Superior temporal gyrus (tissue), 1 donor: ENCODE data around the gene TCF7.

Experiments
- DNase-seq: peaks from one replicate; pipeline ENCODE4 v3.0.0-alpha.2; 2016; ENCODE audit errors: extremely low spot score

The TCF7 gene

DNA sequence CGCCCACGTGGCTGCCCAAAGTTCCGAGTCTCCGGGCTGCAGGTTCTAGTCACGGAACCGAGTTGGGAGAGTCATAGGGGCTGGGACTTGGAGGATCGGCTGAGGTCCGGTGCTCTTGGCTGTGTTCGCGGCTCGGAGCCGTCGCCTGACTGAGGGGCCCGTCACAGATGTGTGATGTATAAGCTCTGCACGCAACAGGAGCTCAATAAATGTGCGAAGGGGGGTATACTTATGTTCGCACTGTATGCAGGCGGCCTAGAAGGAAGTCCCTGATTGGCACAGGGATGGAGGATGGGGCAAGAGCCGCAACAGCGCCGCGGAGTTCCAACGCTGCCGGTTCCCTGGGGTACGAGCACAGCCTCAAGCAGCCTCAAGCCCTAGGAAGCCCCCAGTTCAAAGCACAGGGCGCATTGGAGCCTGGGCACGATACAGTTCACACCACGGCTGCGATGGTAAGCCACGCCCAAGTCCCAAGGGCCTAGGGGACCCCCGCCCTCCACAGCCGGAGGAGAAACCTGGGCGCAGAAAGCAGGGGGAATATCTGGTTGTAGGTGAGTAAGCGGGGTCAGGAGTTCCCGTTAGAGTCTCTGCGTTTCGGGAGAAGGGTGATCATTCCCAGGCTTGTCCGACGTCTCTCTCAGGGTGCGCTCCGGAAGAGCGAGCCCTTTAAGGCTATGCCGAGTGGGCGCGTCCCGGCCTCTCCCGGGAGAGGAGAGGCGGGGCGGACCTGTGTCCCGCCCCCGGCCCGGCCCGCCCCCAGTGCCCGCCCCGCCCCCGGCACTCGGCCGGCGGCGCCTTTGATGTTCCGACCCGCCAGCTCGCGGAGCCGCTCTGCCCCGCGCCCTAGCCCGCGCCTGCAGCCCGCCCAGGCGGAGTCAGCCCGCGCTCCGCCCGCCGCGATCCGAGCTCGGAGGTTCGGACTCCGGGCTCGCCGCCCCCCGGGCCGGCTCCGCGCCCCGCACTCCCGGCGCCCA, at the start of gene TCF7:
TSS of gene TCF7 (plus strand) at position 780 of the 974 bp plus-strand sequence. CDS start 226 bp downstream, outside the sequence.
- DNase-seq: peak; percentile 55

GRCh38 chr5:134069553-134069952, 44.9 kb upstream of the TCF7 start:
- DNase-seq: no peak

- DNase-seq: no peak
Observed at GRCh38 chr5:134070725-134071613, 43.5 kb upstream of the TCF7 start.

DNA sequence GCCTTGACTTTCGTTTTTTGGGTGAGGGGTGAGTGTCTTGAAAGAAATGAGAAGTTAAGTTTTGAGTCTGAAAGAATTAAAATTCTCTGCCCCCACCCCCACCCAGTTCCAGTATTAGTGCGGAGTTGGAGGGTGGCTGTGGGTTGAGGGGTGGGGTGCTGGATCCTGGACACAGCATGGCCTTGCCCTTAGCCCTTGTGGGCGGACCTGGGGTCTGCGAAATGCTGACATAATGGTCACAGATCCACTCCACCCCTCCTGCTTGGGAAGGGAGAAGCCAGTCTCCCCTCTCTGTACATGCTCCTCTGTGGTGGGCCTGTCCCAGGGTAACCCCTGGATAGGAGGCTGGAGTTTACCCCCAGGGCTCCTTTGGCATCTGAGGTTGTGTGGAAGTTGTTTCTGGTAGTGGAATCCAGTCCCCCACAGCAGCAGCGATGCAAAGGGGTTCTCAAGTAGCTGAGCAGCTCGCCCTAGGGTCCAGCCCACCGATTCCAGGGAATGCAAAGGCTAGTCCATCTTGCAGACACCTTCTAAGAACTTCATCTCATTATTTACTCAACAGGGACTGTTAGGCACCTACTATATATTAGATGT, 42.8 kb upstream of the TCF7 start:
- no peak for DNase-seq

- no peak for DNase-seq
Observed at GRCh38 chr5:134072471-134073210, 41.8 kb upstream of the TCF7 start.

DNA sequence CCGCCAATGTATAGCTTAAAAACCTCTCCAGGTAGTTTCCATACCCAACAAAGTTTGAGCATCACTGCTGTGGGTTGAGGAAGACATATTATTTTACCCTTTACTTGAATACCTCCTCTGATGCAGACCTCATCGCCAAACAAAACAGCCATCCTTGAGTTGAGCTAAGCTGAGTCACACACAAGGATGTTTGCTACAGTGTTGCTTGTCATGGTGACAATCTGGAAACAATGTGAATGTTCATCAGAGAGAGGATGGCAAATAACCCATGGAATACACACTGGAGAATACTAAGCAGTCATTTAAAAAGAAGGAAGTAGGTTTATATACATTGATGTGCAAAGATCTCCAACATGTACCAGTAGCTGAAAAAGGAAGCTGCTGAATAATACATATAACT, 41.1 kb upstream of the TCF7 start:
- no peak for DNase-seq

DNA sequence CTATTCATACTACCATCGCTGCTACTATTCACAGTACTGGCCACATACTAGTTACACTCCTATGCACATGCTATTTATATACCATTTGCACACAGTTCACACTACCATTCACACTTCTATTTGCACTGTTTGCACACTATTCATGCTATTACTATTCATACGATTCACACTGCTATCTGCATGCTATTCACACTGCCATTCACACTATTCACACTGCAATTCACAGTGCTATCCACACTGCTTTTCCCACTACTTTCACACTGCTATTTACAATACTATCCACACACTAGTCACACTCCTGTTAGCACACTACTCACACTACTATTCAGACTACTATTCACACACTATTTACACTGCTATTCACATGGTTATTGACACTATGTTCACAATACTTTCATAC, 39.4 kb upstream of the TCF7 start:
- DNase-seq: no peak

- no peak for DNase-seq
Observed at GRCh38 chr5:134077926-134078580, 36.4 kb upstream of the TCF7 start.

GRCh38 chr5:134079748-134080581, 34.5 kb upstream of the TCF7 start:
- DNase-seq: no peak

DNA sequence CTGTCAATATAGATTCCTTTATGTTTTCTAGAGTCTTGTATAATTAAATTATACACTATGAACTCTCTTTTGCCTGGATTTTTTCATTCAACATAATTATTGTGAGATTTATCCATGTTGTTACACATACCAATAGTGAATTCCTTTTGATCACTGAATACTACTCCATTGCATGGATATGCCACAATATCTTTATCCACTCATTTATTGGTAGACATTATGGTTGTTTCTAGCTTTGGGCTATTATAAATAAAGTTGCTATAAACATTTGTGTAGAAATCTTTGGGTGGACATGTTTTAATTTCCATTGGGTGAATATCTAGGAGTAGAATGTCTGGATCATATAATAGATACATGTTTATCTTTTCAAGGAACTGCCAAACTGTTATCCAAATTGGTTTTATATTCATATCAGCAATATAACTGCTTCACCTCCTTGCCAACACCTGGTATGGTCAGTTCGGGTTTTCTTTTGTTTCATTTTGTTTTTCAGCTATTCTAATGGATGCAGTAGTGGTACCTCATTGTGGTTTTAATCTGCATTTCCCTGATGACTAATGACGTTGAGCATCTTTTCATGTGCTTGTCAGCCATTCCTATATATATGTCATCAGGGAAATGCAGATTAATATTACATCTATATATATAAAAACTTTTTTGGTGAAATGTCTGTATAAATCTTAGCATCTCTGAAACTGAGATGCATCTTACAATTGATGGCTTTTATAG, 32.1 kb upstream of the TCF7 start:
- DNase-seq: no peak

- no peak for DNase-seq
Observed at GRCh38 chr5:134083517-134083916, 31.0 kb upstream of the TCF7 start.

GRCh38 chr5:134084022-134084565, 30.4 kb upstream of the TCF7 start:
- no peak for DNase-seq

GRCh38 chr5:134084570-134084969, 29.9 kb upstream of the TCF7 start:
- no peak for DNase-seq

DNA sequence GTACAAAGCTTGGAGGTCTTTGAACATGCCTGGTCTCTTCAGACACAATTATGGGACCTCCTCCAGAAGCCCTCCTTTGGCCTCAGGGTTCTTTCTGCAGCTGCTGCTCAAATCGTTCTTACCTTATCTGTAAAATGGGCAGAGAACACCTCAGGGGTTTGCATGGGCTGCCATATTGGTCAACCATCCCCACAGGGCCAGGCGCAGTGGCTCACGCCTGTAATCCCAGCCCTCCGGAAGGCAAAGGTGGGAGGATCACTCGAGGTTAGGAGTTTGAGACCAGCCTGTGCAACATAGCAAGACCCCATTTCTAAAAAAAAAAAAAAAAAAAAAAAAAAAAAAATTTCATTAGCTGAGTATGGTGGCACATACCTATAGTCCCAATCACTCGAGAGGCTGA, 29.1 kb upstream of the TCF7 start:
- no peak for DNase-seq

- no peak for DNase-seq
Observed at GRCh38 chr5:134086225-134086942, 28.1 kb upstream of the TCF7 start.

GRCh38 chr5:134086943-134087305, 27.6 kb upstream of the TCF7 start:
- DNase-seq: no peak

DNA sequence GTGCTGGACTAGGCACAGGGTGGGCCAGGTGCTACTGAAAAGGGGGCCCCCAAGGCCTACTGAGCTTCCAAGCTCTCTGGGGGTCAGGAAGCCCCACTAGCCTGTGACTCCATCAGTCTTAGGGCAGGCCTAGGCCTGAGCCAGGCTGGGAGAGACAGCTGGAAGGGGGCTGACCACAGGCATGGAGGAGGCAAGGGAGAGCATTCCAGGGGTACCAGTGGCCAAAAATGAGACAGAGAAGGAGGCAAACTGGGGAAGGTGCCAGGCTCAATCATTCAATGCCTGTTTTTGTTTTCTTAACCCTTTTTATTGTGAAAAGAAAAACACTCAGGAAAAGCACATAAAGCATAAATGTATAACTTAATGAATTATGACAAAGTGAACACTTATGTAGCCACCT, 26.2 kb upstream of the TCF7 start:
- no peak for DNase-seq

GRCh38 chr5:134088994-134089560, 25.4 kb upstream of the TCF7 start:
- DNase-seq: no peak
